Erythroblast (primary cell): Measurements from ENCODE around the gene FAM76B.
A peak's percentile ranks its signal among the peaks of the same experiment; 100 is the strongest.

Source experiments
- DNase-seq, 2 experiments: peaks; one replicate each; lab custom pipeline; 2025; lab: John Stamatoyannopoulos, UW
- GATA1 ChIP-seq: IDR thresholded peaks from 2 replicates; pipeline ENCODE4 v1.6.1; 2011; ENCODE audit warnings: low read depth, mild to moderate bottlenecking, control low read depth, low read length, moderate library complexity
- POLR2A ChIP-seq: IDR thresholded peaks from 2 replicates; pipeline ENCODE4 v1.6.1; 2011; ENCODE audit warnings: mild to moderate bottlenecking, low read length

The FAM76B gene

DNA sequence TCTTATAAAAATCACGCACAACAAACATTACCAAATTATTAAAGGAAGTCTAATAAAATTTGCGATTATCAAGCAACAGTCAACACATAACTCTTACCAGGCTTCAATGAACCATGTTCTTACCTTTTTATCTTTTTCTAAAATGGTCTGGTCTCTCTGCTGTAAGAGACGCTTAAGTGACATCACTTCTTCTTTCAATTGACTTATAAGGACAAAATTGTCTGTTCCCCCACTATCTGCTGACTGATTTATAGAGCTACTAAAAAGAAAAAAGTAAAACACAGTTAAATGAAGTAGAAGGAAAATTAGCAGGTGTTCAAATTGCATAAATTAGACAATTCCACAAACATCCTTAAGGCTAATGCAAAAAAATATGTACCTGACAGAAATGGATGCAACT is 10.9 kb downstream of the FAM76B start:
- TF ChIP-seq GATA1, result no peak
- no peak for TF ChIP-seq POLR2A
- DNase-seq, result no peak

DNA sequence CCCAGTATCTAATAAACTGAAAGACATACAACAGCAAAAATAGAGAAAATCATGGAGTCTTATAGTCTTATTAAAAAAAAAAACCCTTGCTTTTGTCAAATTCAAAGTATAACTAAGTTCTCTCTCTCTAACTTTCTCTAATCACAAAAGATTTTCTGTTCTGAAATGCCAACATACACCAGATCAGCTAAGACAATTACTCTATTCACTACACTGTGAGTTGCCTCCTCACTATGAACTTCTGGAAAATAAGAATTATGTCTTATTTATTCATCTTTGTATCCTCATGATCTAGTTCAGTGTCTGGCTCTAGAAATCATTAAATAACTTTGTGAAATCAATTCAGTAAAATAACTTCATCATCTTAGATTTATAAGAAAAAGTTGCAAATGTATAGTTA is 12.7 kb downstream of the FAM76B start:
- no peak for DNase-seq
- TF ChIP-seq POLR2A (no peak), GATA1 (no peak)

DNA sequence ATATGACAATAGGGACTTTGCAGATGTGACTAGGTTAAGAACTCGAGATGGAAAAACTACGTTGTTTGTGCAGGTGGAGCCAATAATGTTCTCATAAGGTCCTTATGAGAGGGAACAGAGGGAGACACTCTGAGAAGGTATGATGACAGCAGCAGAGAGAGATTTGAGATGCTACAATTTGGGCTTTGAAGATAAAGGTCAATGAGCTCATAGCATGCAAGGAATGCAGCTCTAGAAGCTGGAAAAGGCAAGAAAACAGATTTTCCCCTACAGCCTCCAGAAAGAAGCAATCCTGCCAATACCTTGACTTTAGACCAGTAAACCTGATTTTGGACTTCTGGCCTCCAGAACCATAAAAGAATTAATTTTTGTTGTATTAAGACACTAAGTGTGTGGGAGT is 21.1 kb downstream of the FAM76B start:
- DNase-seq, result no peak

DNA sequence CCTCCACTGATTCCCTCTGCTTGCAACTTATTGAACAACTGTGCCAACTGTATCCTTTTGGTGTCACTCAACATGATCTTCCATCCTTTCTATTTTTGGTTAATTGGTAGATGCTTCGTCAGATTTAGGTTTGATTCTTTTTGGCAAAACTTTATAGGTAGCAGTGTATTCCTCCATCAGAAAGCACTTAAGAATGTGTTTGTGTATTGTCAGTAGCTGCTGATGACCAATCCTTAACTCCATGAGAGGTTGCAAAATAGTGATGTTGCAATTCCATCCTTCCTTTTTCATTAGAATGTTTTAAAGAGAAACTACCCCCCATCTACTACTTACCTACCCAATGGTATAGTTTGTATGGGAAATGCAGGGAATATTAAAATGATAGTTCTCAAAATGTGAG is 22.1 kb downstream of the FAM76B start:
- peak in 1 of 2 experiments; percentile 5 for DNase-seq
- TF ChIP-seq GATA1, result no peak
- TF ChIP-seq POLR2A, result no peak

More for the DNA sequence above, 21.1 kb downstream of the FAM76B start:
- TF ChIP-seq POLR2A (peak; percentile 2), GATA1 (no peak)

DNA sequence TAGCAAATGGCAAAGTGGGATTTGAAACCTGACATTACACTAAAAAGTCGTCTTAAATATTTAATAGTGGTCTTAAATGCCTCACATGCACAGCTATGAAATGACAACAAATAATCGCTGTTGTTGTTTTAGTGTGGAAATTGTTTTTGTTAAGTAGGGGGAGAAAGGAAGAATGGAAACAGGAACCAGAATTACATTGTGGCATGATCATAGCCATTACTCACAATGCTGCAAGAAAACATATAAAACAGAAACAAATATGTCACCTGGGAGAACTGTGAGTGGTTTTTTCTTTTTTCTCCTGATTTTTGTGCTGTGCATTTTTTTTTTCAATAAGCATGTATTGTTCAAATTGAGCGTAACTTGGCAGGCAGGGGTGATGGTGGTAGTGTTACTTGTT is 22.9 kb downstream of the FAM76B start:
- DNase-seq, result no peak
- TF ChIP-seq POLR2A (no peak), GATA1 (no peak)

DNA sequence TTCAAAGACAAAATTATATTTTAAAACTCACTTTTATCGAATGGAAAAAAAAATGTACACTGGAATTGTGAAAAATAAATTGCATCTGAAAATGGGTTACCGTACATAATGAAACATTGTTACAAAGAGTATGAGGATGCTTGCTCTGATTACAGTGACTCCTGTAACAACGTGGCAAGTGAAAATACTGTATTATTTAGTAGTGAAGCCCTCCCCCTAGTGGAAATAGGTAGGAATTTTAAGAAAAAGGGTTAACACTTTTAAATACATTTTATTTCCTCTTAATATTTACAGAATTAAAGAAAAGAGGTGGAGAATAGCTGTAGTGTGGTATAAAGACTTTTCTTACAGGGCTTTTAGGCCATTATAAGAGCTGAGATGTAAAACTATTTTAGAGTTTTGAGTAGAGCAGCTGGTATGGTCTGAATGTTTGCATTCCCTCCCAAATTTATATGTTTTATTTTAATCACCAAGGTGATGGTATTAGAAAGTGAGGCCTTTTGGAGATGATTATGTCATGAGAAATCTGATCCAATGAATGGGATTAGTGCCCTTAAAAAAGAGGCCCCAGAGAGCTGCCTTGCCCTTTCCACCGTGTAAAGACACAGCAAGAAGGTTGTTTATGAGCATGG is 25.2 kb downstream of the FAM76B start:
- TF ChIP-seq GATA1 (no peak), POLR2A (no peak)
- peak; percentile 71 to 80 for DNase-seq

DNA sequence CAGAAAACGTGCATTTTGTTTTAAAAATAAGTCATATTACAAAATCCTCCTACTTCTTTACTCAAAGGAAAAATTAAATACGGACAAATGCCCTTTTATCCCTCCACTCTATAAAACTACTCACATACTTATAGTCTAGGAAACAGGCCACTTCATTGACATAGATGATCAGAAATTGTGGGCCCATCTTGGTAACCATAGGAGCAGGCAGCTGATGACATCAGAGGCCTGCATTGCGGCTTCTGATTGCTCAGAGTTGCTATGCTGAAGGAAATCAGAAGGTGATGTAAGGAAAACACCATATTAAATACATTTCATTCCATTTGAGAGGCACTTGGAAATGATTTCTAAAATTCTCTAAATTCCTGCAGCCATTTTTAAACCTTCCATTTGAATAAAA is 27.0 kb downstream of the FAM76B start:
- TF ChIP-seq POLR2A, result no peak
- no peak for TF ChIP-seq GATA1
- peak; percentile 33 to 78 for DNase-seq

DNA sequence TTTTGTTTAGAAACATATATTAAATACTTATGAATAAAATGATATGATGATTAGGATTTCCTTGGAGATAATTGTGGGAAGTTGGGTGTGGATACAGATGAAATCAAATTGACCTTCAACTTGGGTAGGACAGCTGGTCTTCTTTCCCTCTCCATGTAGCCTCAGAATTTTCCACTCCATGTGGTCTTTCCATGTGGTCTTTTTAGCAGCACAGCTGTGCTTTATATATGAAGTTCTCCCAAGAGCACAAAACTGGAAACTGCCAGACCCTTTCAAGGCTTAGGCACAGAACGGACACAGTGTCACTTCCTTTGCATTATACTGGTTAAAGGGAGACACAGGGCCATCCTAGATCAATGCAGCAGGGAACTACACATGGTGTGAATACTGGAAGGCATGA is 28.6 kb downstream of the FAM76B start:
- DNase-seq, result no peak
- TF ChIP-seq POLR2A (no peak), GATA1 (no peak)

DNA sequence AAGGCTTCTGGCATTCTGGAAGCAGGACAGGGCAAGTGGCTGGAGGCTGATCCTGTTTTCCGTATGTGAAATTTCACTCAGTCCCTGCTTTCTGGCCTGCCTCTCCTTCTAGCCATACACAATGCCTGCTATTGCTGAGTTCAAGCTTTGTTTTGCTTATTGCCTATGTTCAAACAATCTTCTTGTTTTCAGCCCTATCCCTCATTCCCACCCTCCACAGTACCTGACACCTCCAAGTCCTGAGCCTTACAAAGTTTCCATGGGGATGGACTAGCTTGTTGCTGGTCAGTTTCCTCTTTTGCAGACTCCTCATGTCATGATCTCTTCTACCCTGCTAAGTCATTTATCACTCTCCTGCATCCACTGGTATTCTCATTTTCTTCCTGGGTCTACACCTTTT is 38.1 kb downstream of the FAM76B start:
- peak in 1 of 2 experiments; percentile 16 for DNase-seq
- TF ChIP-seq GATA1, result no peak
- TF ChIP-seq POLR2A, result no peak

DNA sequence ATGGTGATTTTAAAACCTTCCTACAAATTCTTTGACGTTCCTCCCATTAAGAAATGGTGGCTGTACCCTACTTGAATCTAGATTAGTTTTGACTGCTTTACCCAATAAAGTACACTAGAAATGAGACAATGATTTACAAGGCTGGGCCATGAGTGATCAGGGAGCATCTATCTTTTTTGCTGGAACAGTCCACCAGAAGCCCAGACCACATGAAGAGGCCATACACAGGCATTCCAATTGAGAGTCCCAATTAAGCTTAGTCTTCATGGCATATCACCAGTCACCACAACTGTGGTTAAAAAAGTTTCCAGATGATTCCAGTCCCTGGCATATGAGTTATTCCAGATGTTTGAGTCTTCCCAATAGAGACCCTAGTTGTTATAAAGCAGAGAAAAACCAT is 39.5 kb downstream of the FAM76B start:
- DNase-seq, result no peak
- TF ChIP-seq POLR2A (no peak), GATA1 (no peak)

DNA sequence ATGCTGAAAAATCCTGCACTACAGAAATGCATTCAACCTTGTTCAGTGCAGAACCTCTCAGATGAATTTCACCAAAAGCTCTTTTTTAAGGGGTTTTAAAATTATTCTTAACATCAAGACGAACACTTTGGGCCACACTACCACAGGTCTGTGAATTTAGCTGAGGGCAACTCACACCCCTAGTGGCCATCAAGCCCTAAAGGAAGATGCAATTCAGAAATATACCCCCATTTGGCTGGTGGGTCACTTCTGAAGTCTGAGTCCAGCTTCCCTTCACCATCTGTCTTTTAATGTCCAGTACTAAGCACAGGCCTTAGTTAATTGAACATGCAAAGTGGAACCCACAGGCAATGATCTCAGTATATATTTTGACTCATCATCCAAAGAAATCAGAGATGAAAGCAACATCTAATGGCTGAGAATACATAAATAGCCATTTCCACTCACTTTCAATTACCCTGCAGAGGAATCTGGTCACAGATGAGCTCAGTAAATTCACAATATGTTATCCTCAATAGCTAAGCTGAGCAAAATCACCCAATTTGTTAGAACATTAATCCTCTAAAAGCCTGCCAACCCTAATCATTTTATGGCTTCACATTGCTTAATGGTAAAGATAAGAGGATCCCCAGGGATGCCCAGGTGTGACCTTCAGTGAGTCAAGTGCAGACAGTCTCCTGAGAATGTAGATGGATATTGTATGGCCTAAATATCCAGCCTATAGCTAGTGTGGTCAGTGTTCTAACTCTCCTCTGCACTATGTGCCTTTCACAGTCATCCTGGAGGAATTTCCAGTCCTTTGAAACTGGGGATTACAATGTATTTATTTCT is 50.3 kb downstream of the FAM76B start:
- TF ChIP-seq GATA1 (no peak), POLR2A (no peak)
- peak; percentile 9 to 30 for DNase-seq

DNA sequence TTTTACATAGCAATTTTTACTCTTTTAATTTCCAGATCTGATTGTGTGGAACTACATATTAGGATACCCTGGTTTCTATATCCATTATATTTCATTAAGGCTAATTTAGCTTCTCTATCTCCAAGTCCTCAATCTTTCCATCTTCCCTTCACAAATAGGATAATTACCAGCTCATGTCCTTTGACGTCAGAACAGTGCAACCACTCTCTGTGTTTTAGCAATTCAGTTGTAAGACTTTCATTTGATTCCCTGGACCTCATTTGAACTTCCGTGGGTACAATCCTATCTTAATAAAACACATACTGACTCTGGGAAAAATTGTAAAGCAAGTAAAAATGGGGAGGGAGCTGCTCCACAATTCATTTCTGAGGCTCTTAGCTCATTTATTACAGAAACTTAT is 52.8 kb downstream of the FAM76B start:
- TF ChIP-seq GATA1 (no peak), POLR2A (no peak)
- DNase-seq, result peak; percentile 11 to 67

DNA sequence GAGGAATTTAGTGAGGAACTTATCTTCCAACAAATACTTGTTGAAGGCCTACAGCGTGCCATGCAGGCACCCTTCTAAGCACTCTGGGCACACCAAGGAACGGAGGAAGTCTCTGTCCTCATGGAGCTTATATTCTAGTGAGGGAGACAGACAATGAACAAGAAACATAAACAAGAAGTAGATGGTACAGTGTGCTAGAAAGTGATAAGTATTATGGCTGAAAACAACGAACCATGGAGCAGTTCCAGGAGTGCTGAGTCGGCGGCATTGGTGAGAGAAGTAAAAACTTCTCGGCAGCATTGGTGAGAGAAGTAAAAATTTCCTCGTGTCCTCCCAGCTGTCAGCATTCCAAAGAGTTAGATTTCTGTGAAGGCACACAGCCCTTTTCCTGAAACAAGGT is 53.2 kb downstream of the FAM76B start:
- TF ChIP-seq POLR2A, result no peak
- TF ChIP-seq GATA1, result no peak
- DNase-seq, result peak; percentile 81 to 86

DNA sequence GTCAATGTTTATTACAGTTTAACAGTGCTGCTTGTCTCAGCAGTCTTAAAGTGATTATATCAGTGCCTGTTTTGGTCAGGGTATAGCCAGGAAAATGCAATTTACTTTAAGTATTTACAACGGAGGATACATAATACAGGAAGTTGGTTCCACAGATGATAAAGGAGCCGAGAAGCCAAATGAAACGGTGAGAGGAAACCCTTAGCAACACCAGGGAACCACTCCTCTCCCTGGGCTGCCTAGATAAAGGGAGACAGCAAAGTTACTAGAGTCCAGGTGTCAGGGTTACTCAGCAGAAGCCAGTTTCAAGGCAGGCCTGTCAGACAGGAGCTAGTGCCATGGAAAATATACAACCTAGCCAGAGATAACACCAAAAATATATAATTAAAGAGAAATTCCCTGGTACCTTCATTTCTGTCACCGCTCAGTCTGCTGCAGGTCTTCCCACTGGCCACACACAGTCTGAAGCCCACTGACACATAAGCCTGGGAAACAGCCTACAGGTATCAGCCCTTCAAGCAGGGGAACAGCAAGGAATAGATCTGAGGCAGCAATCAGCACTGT is 55.5 kb downstream of the FAM76B start:
- DNase-seq, result peak; percentile 96 to 98
- peak; percentile 50 for TF ChIP-seq POLR2A
- TF ChIP-seq GATA1, result peak; percentile 31
